Head of caudate nucleus (tissue), 42 donors: ENCODE measurements around the gene LINGO3.
A peak's percentile ranks its signal among the peaks of the same experiment; 100 is the strongest.
"Not testable (repeated sequence)": the region's sequence is repeated elsewhere in the genome, so short reads cannot be mapped to it uniquely, and the experiment has no call there.

ENCODE experiments used
- DNase-seq, 42 donors: peaks; one replicate each; pipeline versions ENCODE4 v3.0.0 to v3.0.0-alpha.2; 2020 to 2021; ENCODE audit warnings: mixed read lengths in 7 of 42
- intact Hi-C: fragments of 100-400 bp; cut with DNase I; formaldehyde crosslinking; loops from one replicate; pipeline ENCODE4 v1.15.0; 2022

The LINGO3 gene

GRCh38 chr19:2308114-2308556 is at the start of gene LINGO3:
Gene LINGO3, minus strand, starts transcription at chr19:2308154. Its CDS starts 16,378 bp downstream, at chr19:2291776.
- peak in 7 of 42 donors; percentile 42 to 68 (median 57) for DNase-seq
- intact Hi-C loops: no loop called here

- intact Hi-C loops: no loop called here
- DNase-seq: no peak
These were observed 48.2 kb upstream of the LINGO3 start for GRCh38 chr19:2356036-2356646.

GRCh38 chr19:2355168-2356035 is 47.4 kb upstream of the LINGO3 start:
- intact Hi-C loops: no loop called here
- no peak for DNase-seq

DNA sequence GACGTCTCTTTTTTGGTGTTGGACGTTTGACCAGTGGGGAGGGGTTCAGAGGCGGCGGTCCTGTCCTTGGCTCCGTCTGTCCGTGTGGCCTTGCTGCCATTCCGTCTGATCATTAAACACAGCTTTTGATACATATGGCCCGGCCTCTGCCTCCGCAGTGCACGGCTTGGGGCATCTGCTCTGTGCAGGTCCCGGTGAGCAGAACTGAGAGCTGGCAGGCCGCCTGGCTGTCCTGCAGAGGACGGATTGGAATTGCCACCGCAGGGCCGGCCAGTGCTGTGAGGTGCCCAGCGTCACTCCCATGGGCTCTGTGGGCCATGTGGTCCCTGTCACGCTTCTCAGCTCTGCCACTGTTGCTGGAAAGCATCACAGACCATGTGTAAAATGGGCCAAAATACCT is 46.7 kb upstream of the LINGO3 start:
- no peak for DNase-seq
- intact Hi-C loops: no loop called here

DNA sequence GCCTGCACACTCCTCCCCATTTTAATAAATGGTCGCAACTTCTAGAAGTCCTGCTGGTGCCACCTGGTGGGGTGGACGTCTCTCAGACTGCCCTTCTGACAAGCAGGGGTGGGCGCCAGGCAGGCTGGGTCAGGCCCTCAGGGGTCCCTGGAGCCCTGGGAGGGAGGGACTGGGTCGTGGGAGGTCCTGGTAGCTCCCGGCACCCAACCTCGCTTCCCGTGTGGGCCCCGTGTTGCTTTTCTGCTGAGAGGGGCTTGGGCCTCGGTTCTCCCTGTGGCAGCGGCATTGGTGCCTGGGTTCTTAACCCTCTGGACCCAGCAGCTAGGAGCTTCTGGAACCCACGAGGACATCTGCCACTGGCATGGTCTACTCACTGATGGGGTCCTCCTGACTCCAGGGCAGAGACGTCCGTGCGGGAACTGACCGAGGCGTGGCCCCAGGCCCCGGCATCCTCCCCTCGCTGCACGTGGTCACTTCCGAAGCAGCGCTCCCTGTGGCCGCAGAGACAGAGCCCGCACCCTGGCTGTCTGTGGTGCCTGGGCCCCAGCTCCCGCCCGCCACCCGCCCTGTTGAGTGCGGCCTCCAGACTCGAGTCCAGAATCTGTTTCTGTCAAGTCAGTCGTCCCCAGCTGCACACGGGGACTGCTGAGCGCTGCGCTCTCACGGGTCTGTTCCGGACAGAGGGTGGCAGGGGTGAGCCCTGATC is 46.1 kb upstream of the LINGO3 start:
- intact Hi-C loops: no loop called here
- no peak for DNase-seq

DNA sequence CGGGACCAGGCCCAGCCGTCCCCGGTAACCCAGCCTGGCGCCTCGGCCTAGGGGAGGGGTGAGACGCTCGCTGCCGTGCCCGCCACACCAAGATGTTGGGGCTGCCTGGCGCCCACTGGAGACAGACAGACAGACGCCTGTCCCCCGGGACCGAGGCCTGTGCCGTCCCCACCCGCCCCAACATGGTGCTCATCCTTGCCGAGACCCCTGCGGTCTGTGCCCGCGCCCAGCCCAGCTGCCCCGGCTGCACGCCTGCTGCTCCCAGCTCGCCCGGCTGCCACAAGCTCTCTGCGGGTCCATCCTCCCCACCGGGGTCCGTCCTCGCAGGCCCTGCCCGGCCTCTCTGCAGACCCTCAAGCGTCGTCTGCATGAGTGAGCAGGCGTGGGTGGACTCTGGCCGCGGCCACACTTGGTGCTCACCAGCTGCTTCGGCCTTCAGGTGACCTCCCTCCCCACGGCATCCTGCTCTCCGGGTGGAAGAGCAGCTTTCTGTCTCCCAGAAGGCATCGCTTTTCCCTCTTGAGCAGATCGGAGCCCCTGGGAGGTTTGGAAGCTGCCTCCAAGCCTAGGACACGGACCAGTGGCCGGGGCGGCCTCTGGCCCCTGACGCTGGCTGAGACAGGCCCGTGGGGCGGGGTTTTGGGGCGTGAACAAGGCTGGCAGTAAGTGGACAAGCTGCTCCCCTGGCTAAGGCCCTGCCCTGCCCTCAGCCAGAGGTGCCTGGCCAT is 45.4 kb upstream of the LINGO3 start:
- DNase-seq: no peak
- intact Hi-C loops: no loop called here

- DNase-seq: no peak
- intact Hi-C loops: no loop called here
These were observed 44.2 kb upstream of the LINGO3 start for GRCh38 chr19:2352121-2352520.

DNA sequence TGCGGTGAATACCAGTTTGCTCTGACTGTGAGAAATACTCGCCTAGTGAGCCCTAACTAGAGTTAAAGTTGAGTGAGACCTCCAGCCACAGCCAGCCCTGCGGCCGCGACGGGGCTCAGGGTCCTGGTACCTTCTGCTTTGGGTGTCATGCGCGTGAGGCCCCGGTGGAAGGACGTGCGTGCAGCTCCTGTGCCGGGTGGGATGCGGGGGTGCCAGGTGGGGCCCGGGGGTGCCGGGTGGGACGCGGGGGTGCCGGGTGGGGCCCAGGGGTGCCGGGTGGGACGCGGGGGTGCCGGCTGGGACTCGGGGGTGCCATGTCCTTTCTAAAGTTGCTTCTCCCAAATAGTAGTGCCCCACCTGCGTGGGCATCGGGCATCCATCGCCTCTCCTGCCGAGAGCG is 43.6 kb upstream of the LINGO3 start:
- intact Hi-C loops: no loop called here
- DNase-seq: no peak

GRCh38 chr19:2350656-2351055 is 42.7 kb upstream of the LINGO3 start:
- no peak for DNase-seq
- intact Hi-C loops: no loop called here

- intact Hi-C loops, DNase-seq: not testable (repeated sequence)
These were observed 41.9 kb upstream of the LINGO3 start for GRCh38 chr19:2349818-2350217.

- peak in 3 of 42 donors; percentile 24 to 48 (median 38) for DNase-seq
- intact Hi-C loops: no loop called here
These were observed 38.1 kb upstream of the LINGO3 start for GRCh38 chr19:2345794-2346663.

DNA sequence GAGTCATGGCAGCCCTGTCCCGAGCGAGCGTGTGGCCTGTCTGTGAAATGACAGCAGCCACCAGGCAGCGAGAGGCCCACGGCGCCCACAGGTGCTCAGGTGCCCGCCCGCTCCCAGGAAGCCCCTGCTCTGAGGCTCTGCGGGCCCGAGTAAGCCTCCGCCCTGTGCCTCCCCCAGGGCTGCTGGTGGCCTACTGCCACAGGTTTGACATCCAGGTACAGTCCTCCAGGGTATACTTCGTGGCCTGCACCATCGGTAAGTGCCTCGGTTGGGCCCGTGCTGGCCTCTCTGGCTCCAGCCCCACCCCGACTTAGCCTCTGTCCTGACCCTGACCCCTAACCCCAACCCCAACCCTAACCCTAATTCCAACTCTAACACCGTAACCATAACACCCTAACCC is 37.1 kb upstream of the LINGO3 start:
- intact Hi-C loops: no loop called here
- no peak for DNase-seq

DNA sequence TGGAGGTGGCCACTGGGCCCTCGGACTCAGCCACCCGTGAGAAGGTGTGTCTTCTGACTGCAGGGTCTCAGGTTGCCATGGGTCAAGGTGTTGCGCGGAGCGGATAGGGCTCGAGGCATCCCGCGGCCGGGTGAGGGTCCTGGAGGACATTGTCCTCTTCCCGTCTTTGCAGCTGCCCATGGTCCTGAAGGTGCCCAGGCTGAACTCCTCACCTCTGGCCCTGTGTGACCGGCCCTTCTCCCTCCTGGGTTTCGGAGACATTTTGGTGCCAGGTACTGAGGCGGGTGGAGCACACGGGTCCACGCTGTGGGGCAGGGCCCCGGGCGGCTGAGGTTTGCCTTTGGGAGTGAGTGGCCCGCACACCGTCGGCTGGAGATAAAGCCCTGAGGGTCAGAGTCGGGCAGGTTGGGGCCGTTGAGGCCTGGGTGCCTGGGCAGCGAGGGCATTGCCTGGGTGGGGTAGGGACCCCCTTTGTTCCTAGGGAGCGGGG is 36.5 kb upstream of the LINGO3 start:
- intact Hi-C loops: no loop called here
- no peak for DNase-seq

DNA sequence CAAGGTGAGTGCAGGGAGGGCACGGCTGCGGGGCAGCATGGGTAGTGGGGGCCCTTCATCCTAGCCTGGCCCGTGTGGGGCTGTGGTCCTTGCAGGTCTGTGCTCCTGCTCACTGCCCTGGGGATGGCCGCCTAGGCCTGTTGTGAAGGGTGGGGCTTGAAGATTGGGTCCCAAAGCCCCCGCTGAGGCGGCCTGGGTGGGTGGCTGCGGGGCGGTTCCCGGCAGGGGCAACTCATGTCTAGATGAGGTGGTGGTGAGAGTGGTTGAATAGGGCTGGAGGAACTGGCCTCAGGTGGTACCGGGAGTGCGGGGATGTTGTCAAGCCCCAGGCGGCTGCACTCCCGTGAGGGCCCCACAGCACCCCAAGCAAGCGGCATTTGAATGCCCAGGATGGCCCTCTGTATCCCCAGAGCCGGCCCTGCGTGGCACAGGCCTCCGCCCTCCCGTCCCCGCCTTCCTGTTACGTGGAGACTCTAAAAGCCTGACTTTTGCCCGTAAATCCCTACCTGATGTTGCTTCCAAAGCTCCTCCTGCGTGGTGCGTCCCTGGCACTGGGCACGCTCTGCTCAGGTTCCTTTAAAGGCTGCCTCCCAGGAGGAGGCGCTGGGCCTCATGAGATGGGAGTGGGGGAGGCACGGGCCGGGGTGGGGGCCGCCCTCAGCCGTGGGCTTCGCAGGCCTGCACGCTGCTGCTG is 35.5 kb upstream of the LINGO3 start:
- DNase-seq: no peak
- intact Hi-C loops: no loop called here

- no peak for DNase-seq
- intact Hi-C loops: no loop called here
These were observed 34.8 kb upstream of the LINGO3 start for GRCh38 chr19:2342656-2343288.

- DNase-seq: no peak
- intact Hi-C loops: no loop called here
These were observed 34.0 kb upstream of the LINGO3 start for GRCh38 chr19:2341982-2342381.

GRCh38 chr19:2341244-2341751 is 33.3 kb upstream of the LINGO3 start:
- DNase-seq: no peak

More at GRCh38 chr19:2341244-2341751, 33.3 kb upstream of the LINGO3 start:
- intact Hi-C loops: no loop called here
